HepG2 (cell line): ENCODE measurements around the gene PLXNA3. TPM values are rescaled to one million over a fixed set of nuclear protein-coding genes. Genes with fewer than 3 reads are reported as not detected.

Source experiments
- AFF4 ChIP-seq: sonication (generic); formaldehyde crosslinking; IDR thresholded peaks from 2 replicates; pipeline ENCODE4 v1.4.0; 2020; ENCODE audit warnings: missing genetic modification reagents
- DNMT1 ChIP-seq: sonication (generic); formaldehyde crosslinking; IDR thresholded peaks from 2 replicates; pipeline ENCODE4 v1.5.1; 2020; ENCODE audit warnings: mild to moderate bottlenecking, missing genetic modification reagents
- DRAP1 ChIP-seq: IDR thresholded peaks from 2 replicates; pipeline ENCODE4 v1.6.1; 2016; ENCODE audit warnings: missing genetic modification reagents, missing compliant biosample characterization
- FOXP1 ChIP-seq, 2 experiments: fragments of 450-650 bp in 1 of 2; IDR thresholded peaks; 2 replicates each; pipeline ENCODE4 v1.6.1; 2017 to 2018; ENCODE audit warnings: antibody characterized with exemption in 1 of 2
- HMGA1 ChIP-seq: sonication (generic); formaldehyde crosslinking; conservative IDR thresholded peaks from 2 replicates; pipeline ENCODE4 v1.4.0; 2020; ENCODE audit warnings: missing genetic modification reagents
- IKZF4 ChIP-seq: sonication (generic); formaldehyde crosslinking; IDR thresholded peaks from 2 replicates; pipeline ENCODE4 v1.5.1; 2020; ENCODE audit warnings: borderline replicate concordance, mild to moderate bottlenecking, low read depth, missing genetic modification reagents; ENCODE audit errors: not compliant biosample characterization
- JUND ChIP-seq: sonication (generic); formaldehyde crosslinking; IDR thresholded peaks from 2 replicates; pipeline ENCODE4 v1.8.0; 2022; ENCODE audit warnings: mild to moderate bottlenecking, missing genetic modification reagents
- KLF16 ChIP-seq, 2 experiments: sonication (generic) in 1 of 2; formaldehyde crosslinking in 1 of 2; IDR thresholded peaks; 2 replicates each; pipeline versions ENCODE4 v1.6.1 to v1.8.0; 2016 to 2023; ENCODE audit warnings: missing genetic modification reagents in 2 of 2, missing compliant biosample characterization in 1 of 2
- MTA1 ChIP-seq: sonication (generic); formaldehyde crosslinking; IDR thresholded peaks from 2 replicates; pipeline ENCODE4 v1.4.0; 2020; ENCODE audit warnings: missing genetic modification reagents, mild to moderate bottlenecking, borderline replicate concordance
- MTF1 ChIP-seq: sonication (generic); formaldehyde crosslinking; IDR thresholded peaks from 2 replicates; pipeline ENCODE4 v1.5.0; 2020; ENCODE audit warnings: missing genetic modification reagents
- NR2F2 ChIP-seq: IDR thresholded peaks from 2 replicates; pipeline ENCODE4 v1.6.1; 2012; ENCODE audit warnings: low read depth, inconsistent platforms, borderline replicate concordance
- RAD21 ChIP-seq: fragments of 450-650 bp; formaldehyde crosslinking; IDR thresholded peaks from 2 replicates; pipeline ENCODE4 v1.5.0; 2020; ENCODE audit warnings: mild to moderate bottlenecking
- RARA ChIP-seq: IDR thresholded peaks from 2 replicates; pipeline ENCODE4 v1.6.1; 2016; ENCODE audit warnings: missing genetic modification reagents, missing compliant biosample characterization
- RXRB ChIP-seq: IDR thresholded peaks from 2 replicates; pipeline ENCODE4 v1.6.1; 2016; ENCODE audit warnings: borderline replicate concordance, missing genetic modification reagents, missing compliant biosample characterization
- SP5 ChIP-seq: IDR thresholded peaks from 2 replicates; pipeline ENCODE4 v1.6.1; 2016; ENCODE audit warnings: low read depth, borderline replicate concordance
- TCF12 ChIP-seq, 2 experiments: fragments of 450-650 bp in 1 of 2; sonication (generic) in 1 of 2; formaldehyde crosslinking in 1 of 2; IDR thresholded peaks; 2 replicates each; pipeline versions ENCODE4 v1.6.1 to v1.8.0; 2017 to 2022; ENCODE audit warnings: antibody characterized with exemption in 1 of 2, mild to moderate bottlenecking in 1 of 2, missing genetic modification reagents in 1 of 2, moderate library complexity in 1 of 2
- ZFP82 ChIP-seq: sonication (generic); formaldehyde crosslinking; IDR thresholded peaks from 2 replicates; pipeline ENCODE4 v1.5.1; 2020; ENCODE audit warnings: mild to moderate bottlenecking, missing genetic modification reagents, borderline replicate concordance
- ZNF432 ChIP-seq: sonication (generic); formaldehyde crosslinking; IDR thresholded peaks from 2 replicates; pipeline ENCODE4 v1.5.0; 2020; ENCODE audit warnings: missing genetic modification reagents, mild to moderate bottlenecking, borderline replicate concordance
- ZNF543 ChIP-seq: sonication (generic); formaldehyde crosslinking; IDR thresholded peaks from 2 replicates; pipeline ENCODE4 v1.4.0; 2020; ENCODE audit warnings: mild to moderate bottlenecking, missing genetic modification reagents
- ZNF644 ChIP-seq: IDR thresholded peaks from 2 replicates; pipeline ENCODE4 v1.6.1; 2016; ENCODE audit warnings: low read depth
- ZNF746 ChIP-seq: sonication (generic); formaldehyde crosslinking; IDR thresholded peaks from 2 replicates; pipeline ENCODE4 v1.8.0; 2022; ENCODE audit warnings: mild to moderate bottlenecking, missing genetic modification reagents
- ZNF747 ChIP-seq: sonication (generic); formaldehyde crosslinking; IDR thresholded peaks from 2 replicates; pipeline ENCODE4 v1.8.1; 2023; ENCODE audit warnings: missing genetic modification reagents, mild to moderate bottlenecking, borderline replicate concordance
- ZNF839 ChIP-seq: sonication (generic); formaldehyde crosslinking; IDR thresholded peaks from 2 replicates; pipeline ENCODE4 v1.4.0; 2020; ENCODE audit warnings: missing genetic modification reagents, mild to moderate bottlenecking, borderline replicate concordance
- polyA plus RNA-seq, 8 experiments: library from polyadenylated mRNA; depleted of rRNA in 3 of 8; stranded (reverse) in 7 of 8; unstranded in 1 of 8; fragments of >200 nt; fragmentation: Illumina TruSeq in 4 of 8; extraction: Trizol in 4 of 8; gene quantifications; 2 replicates each; pipeline versions ENCODE4 v1.2.1 to v1.2.3, GENCODE V29; 2011 to 2016; ENCODE audit warnings: low read depth in 4 of 8, missing spikeins in 1 of 8, mixed read lengths in 1 of 8; ENCODE audit not compliant: insufficient read depth in 1 of 8
- total RNA-seq, 5 experiments: library from RNA; depleted of rRNA; stranded (reverse); fragments of >200 nt; fragmentation: Illumina TruSeq; extraction: Trizol; gene quantifications; 2 replicates each; pipeline ENCODE4 v1.2.3, GENCODE V29; 2016; ENCODE audit warnings: low read depth in 1 of 5
- TF ChIP-seq, protein P1 (sequence below): sonication (generic); formaldehyde crosslinking; IDR thresholded peaks from 2 replicates; pipeline ENCODE4 v1.8.1; 2023; ENCODE audit warnings: mild to moderate bottlenecking, inconsistent platforms, moderate library complexity, missing genetic modification reagents, borderline replicate concordance
- TF ChIP-seq, protein P2 (sequence below): sonication (generic); formaldehyde crosslinking; conservative IDR thresholded peaks from 2 replicates; pipeline ENCODE4 v1.4.0; 2020; ENCODE audit warnings: missing genetic modification reagents

Gene PLXNA3
- total and polyA plus RNA-seq, 2 of the 13 experiments (the other 11 are each of a cell fraction or from before 2014, with no cell fraction given): 5.8 to 20.6 TPM

GRCh38 chrX:154517101-154517781 lies 59.2 kb downstream of the PLXNA3 start (continued):
- TF ChIP-seq AFF4 (no peak), DRAP1 (CRISPR knock-in tag) (0 out of 2 replicates have a peak, but pooled peaks have one; percentile 22), RAD21 (CRISPR knock-in tag) (no peak), KLF16 (CRISPR knock-in tag; IDR thresholded peaks at IDR 0.05) (no peak), TCF12 (IDR thresholded peaks at IDR 0.05) (no peak), TCF12 (CRISPR knock-in tag; IDR thresholded peaks at IDR 0.05) (no peak), ZNF432 (CRISPR knock-in tag) (no peak), SP5 (no peak), DNMT1 (CRISPR knock-in tag) (no peak), FOXP1 (IDR thresholded peaks at IDR 0.05) (no peak), FOXP1 (CRISPR knock-in tag; IDR thresholded peaks at IDR 0.05) (no peak), IKZF4 (CRISPR knock-in tag) (no peak), ZNF839 (no peak), RXRB (CRISPR knock-in tag) (peak; percentile 34; the same call in 1 of the 2 replicates), HMGA1 (CRISPR knock-in tag) (no peak), ZNF644 (CRISPR knock-in tag) (no peak), MTF1 (no peak), ZNF746 (no peak), ZNF543 (CRISPR knock-in tag) (no peak), MTA1 (CRISPR knock-in tag) (no peak), ZFP82 (CRISPR knock-in tag) (no peak), ZNF747 (CRISPR knock-in tag) (no peak), JUND (CRISPR knock-in tag) (no peak), RARA (CRISPR knock-in tag) (no peak), NR2F2 (peak; percentile 46; the same call in 1 of the 2 replicates)
- TF ChIP-seq, protein P1, sequence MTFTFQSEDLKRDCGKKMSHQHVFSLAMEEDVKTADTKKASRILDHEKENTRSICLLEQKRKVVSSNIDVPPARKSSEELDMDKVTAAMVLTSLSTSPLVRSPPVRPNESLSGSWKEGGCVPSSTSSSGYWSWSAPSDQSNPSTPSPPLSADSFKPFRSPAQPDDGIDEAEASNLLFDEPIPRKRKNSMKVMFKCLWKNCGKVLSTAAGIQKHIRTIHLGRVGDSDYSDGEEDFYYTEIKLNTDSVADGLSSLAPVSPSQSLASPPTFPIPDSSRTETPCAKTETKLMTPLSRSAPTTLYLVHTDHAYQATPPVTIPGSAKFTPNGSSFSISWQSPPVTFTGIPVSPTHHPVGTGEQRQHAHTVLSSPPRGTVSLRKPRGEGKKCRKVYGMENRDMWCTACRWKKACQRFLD: no peak
- TF ChIP-seq, protein P2, sequence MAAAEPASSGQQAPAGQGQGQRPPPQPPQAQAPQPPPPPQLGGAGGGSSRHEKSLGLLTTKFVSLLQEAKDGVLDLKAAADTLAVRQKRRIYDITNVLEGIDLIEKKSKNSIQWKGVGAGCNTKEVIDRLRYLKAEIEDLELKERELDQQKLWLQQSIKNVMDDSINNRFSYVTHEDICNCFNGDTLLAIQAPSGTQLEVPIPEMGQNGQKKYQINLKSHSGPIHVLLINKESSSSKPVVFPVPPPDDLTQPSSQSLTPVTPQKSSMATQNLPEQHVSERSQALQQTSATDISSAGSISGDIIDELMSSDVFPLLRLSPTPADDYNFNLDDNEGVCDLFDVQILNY (CRISPR knock-in tag): no peak
